HepG2 (cell line): Measurements from ENCODE around the gene FYTTD1. TPM values are rescaled to one million over a fixed set of nuclear protein-coding genes. Genes with fewer than 3 reads are reported as not detected.

Experiments used
- ATF7 ChIP-seq, 2 experiments: fragments of 450-650 bp in 1 of 2; sonication (generic) in 1 of 2; formaldehyde crosslinking in 1 of 2; IDR thresholded peaks; 2 replicates each; pipeline versions ENCODE4 v1.4.0 to v1.6.1; 2016 to 2020; ENCODE audit warnings: antibody characterized with exemption in 1 of 2, mild to moderate bottlenecking in 1 of 2, missing genetic modification reagents in 1 of 2
- CHD2 ChIP-seq: IDR thresholded peaks from 2 replicates; pipeline ENCODE4 v1.6.1; 2011; ENCODE audit warnings: low read depth, low read length, improper control_type of control experiment
- DDIT3 ChIP-seq: sonication (generic); formaldehyde crosslinking; IDR thresholded peaks from 2 replicates; pipeline ENCODE4 v1.4.0; 2020; ENCODE audit warnings: mild to moderate bottlenecking, missing genetic modification reagents
- FUBP1 ChIP-seq: sonication (generic); formaldehyde crosslinking; IDR thresholded peaks from 2 replicates; pipeline ENCODE4 v1.5.1; 2020; ENCODE audit warnings: missing genetic modification reagents, mild to moderate bottlenecking, borderline replicate concordance
- HDAC1 ChIP-seq: sonication (generic); formaldehyde crosslinking; IDR thresholded peaks from 2 replicates; pipeline ENCODE4 v1.5.1; 2020; ENCODE audit warnings: mild to moderate bottlenecking, missing genetic modification reagents
- HDAC2 ChIP-seq: sonication (generic); formaldehyde crosslinking; IDR thresholded peaks from 2 replicates; pipeline ENCODE4 v1.4.0; 2020; ENCODE audit warnings: missing genetic modification reagents
- HIVEP1 ChIP-seq: sonication (generic); formaldehyde crosslinking; IDR thresholded peaks from 2 replicates; pipeline ENCODE4 v1.4.0; 2020; ENCODE audit warnings: mild to moderate bottlenecking, missing genetic modification reagents
- HNRNPLL ChIP-seq: fragments of 200-400 bp; formaldehyde crosslinking; IDR thresholded peaks from 2 replicates; pipeline ENCODE4 v1.6.1; 2017; ENCODE audit warnings: mild to moderate bottlenecking, low read depth, low read length; ENCODE audit not compliant: poor library complexity, severe bottlenecking
- MTERF4 ChIP-seq: sonication (generic); formaldehyde crosslinking; IDR thresholded peaks from 2 replicates; pipeline ENCODE4 v1.8.0; 2023; ENCODE audit warnings: mild to moderate bottlenecking, missing genetic modification reagents
- PHF8 ChIP-seq: sonication (generic); formaldehyde crosslinking; IDR thresholded peaks from 2 replicates; pipeline ENCODE4 v1.5.0; 2020; ENCODE audit warnings: missing genetic modification reagents
- SCMH1 ChIP-seq: sonication (generic); formaldehyde crosslinking; IDR thresholded peaks from 2 replicates; pipeline ENCODE4 v1.9.0; 2021; ENCODE audit warnings: missing genetic modification reagents, mild to moderate bottlenecking, borderline replicate concordance
- SIX1 ChIP-seq: sonication (generic); formaldehyde crosslinking; IDR thresholded peaks from 2 replicates; pipeline ENCODE4 v1.4.0; 2020; ENCODE audit warnings: missing genetic modification reagents, borderline replicate concordance
- TFDP1 ChIP-seq: IDR thresholded peaks from 2 replicates; pipeline ENCODE4 v1.6.1; 2016; ENCODE audit warnings: missing compliant biosample characterization, missing genetic modification reagents, borderline replicate concordance
- TFE3 ChIP-seq: IDR thresholded peaks from 2 replicates; pipeline ENCODE4 v1.6.1; 2016
- TRIM24 ChIP-seq: sonication (generic); formaldehyde crosslinking; IDR thresholded peaks from 2 replicates; pipeline ENCODE4 v1.8.0; 2022; ENCODE audit warnings: mild to moderate bottlenecking, missing genetic modification reagents
- YY1 ChIP-seq: IDR thresholded peaks from 2 replicates; pipeline ENCODE4 v1.6.1; 2011; ENCODE audit warnings: low read length, low read depth, moderate library complexity, mild to moderate bottlenecking; ENCODE audit not compliant: insufficient read depth, insufficient replicate concordance
- ZBTB25 ChIP-seq: IDR thresholded peaks from 2 replicates; pipeline ENCODE4 v1.6.1; 2018; ENCODE audit warnings: missing genetic modification reagents
- ZBTB42 ChIP-seq: sonication (generic); formaldehyde crosslinking; IDR thresholded peaks from 2 replicates; pipeline ENCODE4 v1.5.0; 2020; ENCODE audit warnings: mild to moderate bottlenecking, missing genetic modification reagents
- ZNF670 ChIP-seq: sonication (generic); formaldehyde crosslinking; IDR thresholded peaks from 2 replicates; pipeline ENCODE4 v1.8.0; 2022; ENCODE audit warnings: mild to moderate bottlenecking, missing genetic modification reagents, borderline replicate concordance
- polyA plus RNA-seq, 8 experiments: library from polyadenylated mRNA; depleted of rRNA in 3 of 8; stranded (reverse) in 7 of 8; unstranded in 1 of 8; fragments of >200 nt; fragmentation: Illumina TruSeq in 4 of 8; extraction: Trizol in 4 of 8; gene quantifications; 2 replicates each; pipeline versions ENCODE4 v1.2.1 to v1.2.3, GENCODE V29; 2011 to 2016; ENCODE audit warnings: low read depth in 4 of 8, missing spikeins in 1 of 8, mixed read lengths in 1 of 8; ENCODE audit not compliant: insufficient read depth in 1 of 8
- total RNA-seq, 5 experiments: library from RNA; depleted of rRNA; stranded (reverse); fragments of >200 nt; fragmentation: Illumina TruSeq; extraction: Trizol; gene quantifications; 2 replicates each; pipeline ENCODE4 v1.2.3, GENCODE V29; 2016; ENCODE audit warnings: low read depth in 1 of 5
- TF ChIP-seq, protein P1 (sequence below): sonication (generic); IDR thresholded peaks from 2 replicates; pipeline ENCODE4 v1.6.1; 2016; ENCODE audit warnings: low read depth, borderline replicate concordance

Gene FYTTD1
- total and polyA plus RNA-seq, 2 of the 13 experiments (the other 11 are each of a cell fraction or from before 2014, with no cell fraction given): 6.5 to 28.8 TPM

GRCh38 chr3:197736010-197736490, 13.6 kb upstream of the FYTTD1 start (continued):
- no peak for TF ChIP-seq TFE3 (CRISPR knock-in tag)
- TF ChIP-seq HIVEP1 (CRISPR knock-in tag): no peak
- no peak for TF ChIP-seq SCMH1
- TF ChIP-seq FUBP1 (CRISPR knock-in tag): no peak
- no peak for TF ChIP-seq TRIM24 (CRISPR knock-in tag)
- TF ChIP-seq YY1: peak; percentile 23
- no peak for TF ChIP-seq ATF7 (IDR thresholded peaks at IDR 0.05)
- no peak for TF ChIP-seq ATF7 (CRISPR knock-in tag; IDR thresholded peaks at IDR 0.05)
- TF ChIP-seq HNRNPLL: no peak
- no peak for TF ChIP-seq SIX1 (CRISPR knock-in tag)
- 0 out of 2 replicates have a peak, but pooled peaks have one; percentile 21 for TF ChIP-seq ZNF670
- no peak for TF ChIP-seq TFDP1 (CRISPR knock-in tag)
- TF ChIP-seq HDAC1 (CRISPR knock-in tag): no peak
- TF ChIP-seq MTERF4 (CRISPR knock-in tag): no peak
- no peak for TF ChIP-seq HDAC2 (CRISPR knock-in tag)
- TF ChIP-seq DDIT3 (CRISPR knock-in tag): no peak
- no peak for TF ChIP-seq PHF8
- TF ChIP-seq CHD2: no peak
- 0 out of 2 replicates have a peak, but pooled peaks have one; percentile 6 for TF ChIP-seq ZBTB42 (CRISPR knock-in tag)
- TF ChIP-seq, protein P1, sequence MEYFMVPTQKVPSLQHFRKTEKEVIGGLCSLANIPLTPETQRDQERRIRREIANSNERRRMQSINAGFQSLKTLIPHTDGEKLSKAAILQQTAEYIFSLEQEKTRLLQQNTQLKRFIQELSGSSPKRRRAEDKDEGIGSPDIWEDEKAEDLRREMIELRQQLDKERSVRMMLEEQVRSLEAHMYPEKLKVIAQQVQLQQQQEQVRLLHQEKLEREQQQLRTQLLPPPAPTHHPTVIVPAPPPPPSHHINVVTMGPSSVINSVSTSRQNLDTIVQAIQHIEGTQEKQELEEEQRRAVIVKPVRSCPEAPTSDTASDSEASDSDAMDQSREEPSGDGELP: no peak
- TF ChIP-seq ZBTB25: no peak
